A549 (cell line): Measurements from ENCODE around the gene CEACAM1. TPM values are rescaled to one million over a fixed set of nuclear protein-coding genes. Genes with fewer than 3 reads are reported as not detected.

Experiments used
- ATAC-seq, 2 experiments: fragments of 200-7000 bp in 1 of 2; fragments of >200 bp in 1 of 2; cut with Nextera tagmentation in 1 of 2; cut with Tn5 transposase in 1 of 2; 3 replicates each; pipeline versions ENCODE4 v1.8.0 to v1.9.1; 2018 to 2020; ENCODE audit warnings: mild to moderate bottlenecking in 1 of 2, moderate library complexity in 1 of 2
- CTCF ChIA-PET: fragments of 300-600 bp; sonication (Branson Sonifier 250); formaldehyde crosslinking; extraction: SDS; loops from one replicate; lab custom pipeline; 2021; ENCODE audit warnings: antibody characterized with exemption, inconsistent platforms; lab: Yijun Ruan, JAX
- POLR2A ChIA-PET: fragments of 350-600 bp; formaldehyde crosslinking; extraction: SDS; loops from one replicate; lab custom pipeline; 2021; ENCODE audit warnings: antibody characterized with exemption, inconsistent platforms; lab: Yijun Ruan, JAX
- DNase-seq, 2 experiments: peaks; one replicate each; pipeline versions ENCODE4 v3.0.0 to v3.0.0-alpha.2; 2011 to 2016; ENCODE audit warnings: low read depth in 1 of 2, low spot score in 1 of 2
- FAIRE-seq: peaks from 2 replicates; lab custom pipeline; 2011; peaks lifted over from hg19 to GRCh38; lab: Jason Lieb, UNC
- H3K27ac ChIP-seq, 2 experiments: fragments of >200 bp; sonication (Bioruptor Twin); formaldehyde crosslinking; 3 replicates each; pipeline ENCODE4 v1.5.1; 2016 to 2017
- H3K4me1 ChIP-seq: fragments of >200 bp; sonication (Bioruptor Twin); formaldehyde crosslinking; 3 replicates; pipeline ENCODE4 v1.6.1; 2016
- H3K4me2 ChIP-seq: fragments of >200 bp; sonication (Bioruptor Twin); formaldehyde crosslinking; 3 replicates; pipeline ENCODE4 v1.6.1; 2016
- H3K4me3 ChIP-seq: fragments of >200 bp; sonication (Bioruptor Twin); formaldehyde crosslinking; 3 replicates; pipeline ENCODE4 v1.5.1; 2016
- H3K9me3 ChIP-seq: fragments of >200 bp; sonication (Bioruptor Twin); formaldehyde crosslinking; 3 replicates; pipeline ENCODE4 v1.6.1; 2016
- BHLHE40 ChIP-seq: IDR thresholded peaks from 2 replicates; pipeline ENCODE4 v1.6.1; 2012; ENCODE audit warnings: low read depth, low read length, inconsistent platforms
- CHD2 ChIP-seq: fragments of 150-350 bp; IDR thresholded peaks from 2 replicates; pipeline ENCODE4 v1.6.1; 2014; ENCODE audit warnings: low read length; ENCODE audit not compliant: partially characterized antibody
- EHF ChIP-seq: fragments of 250-450 bp; sonication (Bioruptor Pico); IDR thresholded peaks from 2 replicates; pipeline ENCODE4 v1.5.0; 2020; ENCODE audit warnings: mild to moderate bottlenecking
- EHMT2 ChIP-seq: fragments of 200-600 bp; sonication (generic); IDR thresholded peaks from 2 replicates; pipeline ENCODE4 v1.6.1; 2016; ENCODE audit warnings: antibody characterized with exemption, low read depth, mild to moderate bottlenecking, moderate library complexity
- EP300 ChIP-seq, 2 experiments: fragments of >200 bp; sonication (Bioruptor Twin); formaldehyde crosslinking; IDR thresholded peaks; 2 replicates in 1 of 2; 3 replicates in 1 of 2; pipeline ENCODE4 v1.6.1; 2016 to 2017
- FOSB ChIP-seq: fragments of 250-450 bp; sonication (Bioruptor Pico); IDR thresholded peaks from 2 replicates; pipeline ENCODE4 v1.5.0; 2020; ENCODE audit warnings: mild to moderate bottlenecking, moderate library complexity
- FOSL2 ChIP-seq, 2 experiments: fragments of 450-650 bp in 1 of 2; fragments of >200 bp in 1 of 2; sonication (Bioruptor Twin) in 1 of 2; formaldehyde crosslinking; IDR thresholded peaks; 2 replicates each; pipeline versions ENCODE4 v1.5.0 to v1.6.1; 2016 to 2020; ENCODE audit warnings: mild to moderate bottlenecking in 1 of 2, moderate library complexity in 1 of 2
- FOXS1 ChIP-seq: fragments of 250-450 bp; sonication (Bioruptor Pico); IDR thresholded peaks from 2 replicates; pipeline ENCODE4 v1.5.0; 2020; ENCODE audit warnings: mild to moderate bottlenecking, moderate library complexity
- KDM1A ChIP-seq: fragments of 200-600 bp; sonication (generic); IDR thresholded peaks from 2 replicates; pipeline ENCODE4 v1.6.1; 2016; ENCODE audit warnings: low read depth, mild to moderate bottlenecking
- KDM5A ChIP-seq: fragments of 200-600 bp; sonication (generic); IDR thresholded peaks from 2 replicates; pipeline ENCODE4 v1.6.1; 2016; ENCODE audit warnings: antibody characterized with exemption, mild to moderate bottlenecking
- NR3C1 ChIP-seq: fragments of >200 bp; sonication (Bioruptor Twin); formaldehyde crosslinking; IDR thresholded peaks from 3 replicates; pipeline ENCODE4 v1.6.1; 2017
- PHF8 ChIP-seq: fragments of 200-600 bp; sonication (generic); IDR thresholded peaks from 2 replicates; pipeline ENCODE4 v1.6.1; 2016; ENCODE audit warnings: low read depth, mild to moderate bottlenecking, antibody characterized with exemption, moderate library complexity, borderline replicate concordance
- RAD21 ChIP-seq, 2 experiments: fragments of >200 bp in 1 of 2; sonication (Bioruptor Twin) in 1 of 2; formaldehyde crosslinking in 1 of 2; IDR thresholded peaks in 1 of 2; conservative IDR thresholded peaks in 1 of 2; 2 replicates in 1 of 2; 3 replicates in 1 of 2; pipeline ENCODE4 v1.6.1; 2012 to 2018; ENCODE audit warnings: inconsistent platforms in 1 of 2
- RNF2 ChIP-seq: fragments of 200-600 bp; sonication (generic); IDR thresholded peaks from 2 replicates; pipeline ENCODE4 v1.6.1; 2016; ENCODE audit warnings: low read depth, mild to moderate bottlenecking, antibody characterized with exemption, moderate library complexity, borderline replicate concordance
- TFCP2L1 ChIP-seq: fragments of 250-450 bp; sonication (Bioruptor Pico); IDR thresholded peaks from 2 replicates; pipeline ENCODE4 v1.5.0; 2021; ENCODE audit warnings: mild to moderate bottlenecking
- TP53 ChIP-seq: fragments of 250-450 bp; sonication (Bioruptor Pico); IDR thresholded peaks from 2 replicates; pipeline ENCODE4 v1.5.0; 2021; ENCODE audit warnings: mild to moderate bottlenecking, moderate library complexity
- ZC3H11A ChIP-seq: fragments of 450-650 bp; IDR thresholded peaks from 2 replicates; pipeline ENCODE4 v1.6.1; 2014; ENCODE audit warnings: antibody characterized with exemption, mild to moderate bottlenecking
- ZFP36 ChIP-seq: fragments of 450-650 bp; IDR thresholded peaks from 2 replicates; pipeline ENCODE4 v1.6.1; 2014; ENCODE audit warnings: borderline replicate concordance; ENCODE audit not compliant: partially characterized antibody
- ZSCAN20 ChIP-seq: fragments of 250-450 bp; sonication (Bioruptor Pico); IDR thresholded peaks from 2 replicates; pipeline ENCODE4 v1.8.0; 2022; ENCODE audit warnings: mild to moderate bottlenecking, moderate library complexity
- WGBS: methylation state at CpG from one replicate; pipeline ENCODE4 v1.1.6; 2017; ENCODE audit errors: missing lambda C conversion rate; 5-methylcytosine and 5-hydroxymethylcytosine counted together
- polyA plus RNA-seq, 4 experiments: library from polyadenylated mRNA; depleted of rRNA in 3 of 4; stranded (reverse); fragments of >200 nt; fragmentation: RNase III in 1 of 4; extraction: RNeasy Plus Mini Kit Qiagen cat#74134 plus additional on column Dnase treatment in 1 of 4; gene quantifications; 2 replicates in 3 of 4; 3 replicates in 1 of 4; pipeline ENCODE4 v1.2.3, GENCODE V29; 2011 to 2017
- TF ChIP-seq, protein P1 (sequence below): fragments of 450-650 bp; IDR thresholded peaks from 2 replicates; pipeline ENCODE4 v1.6.1; 2014; ENCODE audit warnings: antibody characterized with exemption
- TF ChIP-seq, protein P2 (sequence below): fragments of >200 bp; sonication (Bioruptor Twin); formaldehyde crosslinking; IDR thresholded peaks from 3 replicates; pipeline ENCODE4 v1.6.1; 2016
- TF ChIP-seq, protein P3 (sequence below): IDR thresholded peaks from 2 replicates; pipeline ENCODE4 v1.6.1; 2012
- TF ChIP-seq, protein P4 (sequence below): fragments of >200 bp; sonication (Bioruptor Twin); formaldehyde crosslinking; IDR thresholded peaks from 3 replicates; pipeline ENCODE4 v1.5.1; 2016
- TF ChIP-seq, protein P5 (sequence below): IDR thresholded peaks from 2 replicates; pipeline ENCODE4 v1.6.1; 2012
- TF ChIP-seq, protein P6 (sequence below): IDR thresholded peaks from 2 replicates; pipeline ENCODE4 v1.6.1; 2012; ENCODE audit warnings: low read depth, borderline replicate concordance
- TF ChIP-seq, protein P7 (sequence below): fragments of 250-450 bp; sonication (Bioruptor Pico); IDR thresholded peaks from 2 replicates; pipeline ENCODE4 v1.5.0; 2020; ENCODE audit warnings: low read depth, mild to moderate bottlenecking, moderate library complexity
- TF ChIP-seq, protein P8 (sequence below): fragments of 250-450 bp; sonication (Bioruptor Pico); IDR thresholded peaks from 2 replicates; pipeline ENCODE4 v1.5.0; 2021; ENCODE audit warnings: mild to moderate bottlenecking, moderate library complexity, borderline replicate concordance
- TF ChIP-seq, protein P9 (sequence below): fragments of >200 bp; sonication (Bioruptor Twin); formaldehyde crosslinking; IDR thresholded peaks from 2 replicates; pipeline ENCODE4 v1.6.1; 2016

CEACAM1 gene
- polyA plus RNA-seq, 2 of the 4 experiments (the other 2 are of a cell fraction) = 0.52 to 8.9 TPM

DNA sequence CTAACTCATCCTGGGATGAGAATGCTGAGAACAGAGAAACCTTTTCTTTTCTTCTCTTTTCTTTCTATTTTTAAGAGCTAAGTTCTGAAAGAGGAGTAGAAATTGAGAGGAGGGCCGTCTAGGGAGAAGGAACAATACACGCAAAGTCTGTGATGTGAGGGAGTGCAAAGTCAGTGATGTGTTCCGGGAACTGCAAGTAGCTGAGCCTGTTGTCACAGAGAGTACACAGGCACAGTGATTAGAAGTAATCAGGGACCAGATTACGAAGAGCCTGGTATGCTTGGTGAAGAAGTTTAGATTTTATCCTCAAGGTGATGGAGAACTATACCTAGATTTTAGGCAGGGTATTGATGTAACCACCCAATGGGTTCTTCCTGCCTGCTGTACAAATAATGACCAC, 53.5 kb downstream of the CEACAM1 start:
- TF ChIP-seq ZC3H11A (no peak), PHF8 (no peak), ZSCAN20 (CRISPR knock-in tag) (no peak), BHLHE40 (no peak), ZFP36 (no peak), FOSL2 (IDR thresholded peaks at IDR 0.05) (no peak), FOSL2 (CRISPR knock-in tag; IDR thresholded peaks at IDR 0.05) (no peak), KDM5A (no peak), CHD2 (no peak), EHMT2 (no peak), RAD21 (conservative IDR thresholded peaks at IDR 0.05 in 1 of 2, IDR thresholded peaks at IDR 0.05 in 1 of 2) (no peak), FOSB (no peak), KDM1A (no peak), TP53 (no peak), EP300 (IDR thresholded peaks at IDR 0.05) (no peak)
- TF ChIP-seq, protein P1, sequence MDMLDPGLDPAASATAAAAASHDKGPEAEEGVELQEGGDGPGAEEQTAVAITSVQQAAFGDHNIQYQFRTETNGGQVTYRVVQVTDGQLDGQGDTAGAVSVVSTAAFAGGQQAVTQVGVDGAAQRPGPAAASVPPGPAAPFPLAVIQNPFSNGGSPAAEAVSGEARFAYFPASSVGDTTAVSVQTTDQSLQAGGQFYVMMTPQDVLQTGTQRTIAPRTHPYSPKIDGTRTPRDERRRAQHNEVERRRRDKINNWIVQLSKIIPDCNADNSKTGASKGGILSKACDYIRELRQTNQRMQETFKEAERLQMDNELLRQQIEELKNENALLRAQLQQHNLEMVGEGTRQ = no peak
- TF ChIP-seq, protein P2, sequence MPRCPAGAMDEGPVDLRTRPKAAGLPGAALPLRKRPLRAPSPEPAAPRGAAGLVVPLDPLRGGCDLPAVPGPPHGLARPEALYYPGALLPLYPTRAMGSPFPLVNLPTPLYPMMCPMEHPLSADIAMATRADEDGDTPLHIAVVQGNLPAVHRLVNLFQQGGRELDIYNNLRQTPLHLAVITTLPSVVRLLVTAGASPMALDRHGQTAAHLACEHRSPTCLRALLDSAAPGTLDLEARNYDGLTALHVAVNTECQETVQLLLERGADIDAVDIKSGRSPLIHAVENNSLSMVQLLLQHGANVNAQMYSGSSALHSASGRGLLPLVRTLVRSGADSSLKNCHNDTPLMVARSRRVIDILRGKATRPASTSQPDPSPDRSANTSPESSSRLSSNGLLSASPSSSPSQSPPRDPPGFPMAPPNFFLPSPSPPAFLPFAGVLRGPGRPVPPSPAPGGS = no peak
- TF ChIP-seq, protein P3, sequence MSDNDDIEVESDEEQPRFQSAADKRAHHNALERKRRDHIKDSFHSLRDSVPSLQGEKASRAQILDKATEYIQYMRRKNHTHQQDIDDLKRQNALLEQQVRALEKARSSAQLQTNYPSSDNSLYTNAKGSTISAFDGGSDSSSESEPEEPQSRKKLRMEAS = no peak
- TF ChIP-seq, protein P4, sequence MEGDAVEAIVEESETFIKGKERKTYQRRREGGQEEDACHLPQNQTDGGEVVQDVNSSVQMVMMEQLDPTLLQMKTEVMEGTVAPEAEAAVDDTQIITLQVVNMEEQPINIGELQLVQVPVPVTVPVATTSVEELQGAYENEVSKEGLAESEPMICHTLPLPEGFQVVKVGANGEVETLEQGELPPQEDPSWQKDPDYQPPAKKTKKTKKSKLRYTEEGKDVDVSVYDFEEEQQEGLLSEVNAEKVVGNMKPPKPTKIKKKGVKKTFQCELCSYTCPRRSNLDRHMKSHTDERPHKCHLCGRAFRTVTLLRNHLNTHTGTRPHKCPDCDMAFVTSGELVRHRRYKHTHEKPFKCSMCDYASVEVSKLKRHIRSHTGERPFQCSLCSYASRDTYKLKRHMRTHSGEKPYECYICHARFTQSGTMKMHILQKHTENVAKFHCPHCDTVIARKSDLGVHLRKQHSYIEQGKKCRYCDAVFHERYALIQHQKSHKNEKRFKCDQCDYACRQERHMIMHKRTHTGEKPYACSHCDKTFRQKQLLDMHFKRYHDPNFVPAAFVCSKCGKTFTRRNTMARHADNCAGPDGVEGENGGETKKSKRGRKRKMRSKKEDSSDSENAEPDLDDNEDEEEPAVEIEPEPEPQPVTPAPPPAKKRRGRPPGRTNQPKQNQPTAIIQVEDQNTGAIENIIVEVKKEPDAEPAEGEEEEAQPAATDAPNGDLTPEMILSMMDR = no peak
- TF ChIP-seq, protein P5, sequence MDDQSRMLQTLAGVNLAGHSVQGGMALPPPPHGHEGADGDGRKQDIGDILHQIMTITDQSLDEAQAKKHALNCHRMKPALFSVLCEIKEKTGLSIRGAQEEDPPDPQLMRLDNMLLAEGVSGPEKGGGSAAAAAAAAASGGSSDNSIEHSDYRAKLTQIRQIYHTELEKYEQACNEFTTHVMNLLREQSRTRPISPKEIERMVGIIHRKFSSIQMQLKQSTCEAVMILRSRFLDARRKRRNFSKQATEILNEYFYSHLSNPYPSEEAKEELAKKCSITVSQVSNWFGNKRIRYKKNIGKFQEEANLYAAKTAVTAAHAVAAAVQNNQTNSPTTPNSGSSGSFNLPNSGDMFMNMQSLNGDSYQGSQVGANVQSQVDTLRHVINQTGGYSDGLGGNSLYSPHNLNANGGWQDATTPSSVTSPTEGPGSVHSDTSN = no peak
- TF ChIP-seq, protein P6, sequence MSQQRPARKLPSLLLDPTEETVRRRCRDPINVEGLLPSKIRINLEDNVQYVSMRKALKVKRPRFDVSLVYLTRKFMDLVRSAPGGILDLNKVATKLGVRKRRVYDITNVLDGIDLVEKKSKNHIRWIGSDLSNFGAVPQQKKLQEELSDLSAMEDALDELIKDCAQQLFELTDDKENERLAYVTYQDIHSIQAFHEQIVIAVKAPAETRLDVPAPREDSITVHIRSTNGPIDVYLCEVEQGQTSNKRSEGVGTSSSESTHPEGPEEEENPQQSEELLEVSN = no peak
- FAIRE-seq (no peak), DNase-seq (no peak), ATAC-seq (no peak)
- no peak overlapping the region for H3K27ac ChIP-seq
- no peak overlapping the region for H3K4me2 ChIP-seq
- no peaks in the 10 kb centered on the region for H3K9me3 ChIP-seq
- peaks cover 12% of the 10 kb centered on the region for H3K4me1 ChIP-seq
- ChIA-PET CTCF (interaction anchor here (1.1 to 8.1 kb wide), 11 partner anchors 9 to 122 kb away, joined by 3 to 92 read pairs (median 8); partner anchors contain the start of gene CXCL17), POLR2A (interaction anchor here (0.7 to 1.4 kb wide), 2 partner anchors 8 to 36 kb away, joined by 3 to 4 read pairs; no protein-coding TSS in a partner anchor)
- no peak overlapping the region for H3K4me3 ChIP-seq
- 69% methylated on average over 4 of the region's 4 CpGs for WGBS

DNA sequence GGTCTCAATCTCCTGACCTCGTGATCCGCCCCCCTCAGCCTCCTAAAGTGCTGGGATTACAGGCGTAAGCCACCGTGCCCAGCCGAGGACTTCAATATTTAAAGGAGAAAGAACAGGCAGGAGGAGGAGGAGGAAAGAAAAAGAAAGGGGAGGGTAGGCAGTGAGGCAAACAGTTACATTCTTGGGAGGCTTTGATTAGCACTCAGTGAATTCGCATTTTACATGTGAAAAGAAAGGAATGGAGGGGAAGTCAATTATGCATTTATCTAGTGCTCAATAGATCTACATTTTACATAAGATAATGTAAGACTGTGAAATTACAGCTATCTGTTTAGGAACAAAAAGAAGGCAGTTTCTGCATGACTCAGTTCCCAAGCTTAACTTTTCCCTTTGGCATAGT, 54.6 kb downstream of the CEACAM1 start:
- no peak for DNase-seq
- Histone ChIP-seq H3K4me3 (no peak overlapping the region), H3K27ac (no peak overlapping the region), H3K4me2 (no peak overlapping the region), H3K4me1 (peaks cover 21% of the 10 kb centered on the region), H3K9me3 (no peaks in the 10 kb centered on the region)
- ChIA-PET POLR2A (no interaction called here), CTCF (interaction anchor here (0.9 to 8.1 kb wide), 10 partner anchors 8 to 123 kb away, joined by 3 to 92 read pairs (median 9); partner anchors contain the start of gene CXCL17)
- peak; percentile 54 for FAIRE-seq
- 82% methylated on average over 6 of the region's 6 CpGs for WGBS
- ATAC-seq = no peak
- TF ChIP-seq ZSCAN20 (CRISPR knock-in tag) (no peak), BHLHE40 (no peak), ZC3H11A (no peak), TFCP2L1 (no peak), RNF2 (no peak), FOXS1 (CRISPR knock-in tag) (no peak), EHF (CRISPR knock-in tag) (no peak), NR3C1 (no peak)
- TF ChIP-seq, protein P3 = no peak
- TF ChIP-seq, protein P7, sequence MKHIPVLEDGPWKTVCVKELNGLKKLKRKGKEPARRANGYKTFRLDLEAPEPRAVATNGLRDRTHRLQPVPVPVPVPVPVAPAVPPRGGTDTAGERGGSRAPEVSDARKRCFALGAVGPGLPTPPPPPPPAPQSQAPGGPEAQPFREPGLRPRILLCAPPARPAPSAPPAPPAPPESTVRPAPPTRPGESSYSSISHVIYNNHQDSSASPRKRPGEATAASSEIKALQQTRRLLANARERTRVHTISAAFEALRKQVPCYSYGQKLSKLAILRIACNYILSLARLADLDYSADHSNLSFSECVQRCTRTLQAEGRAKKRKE (CRISPR knock-in tag) = no peak
- TF ChIP-seq, protein P8, sequence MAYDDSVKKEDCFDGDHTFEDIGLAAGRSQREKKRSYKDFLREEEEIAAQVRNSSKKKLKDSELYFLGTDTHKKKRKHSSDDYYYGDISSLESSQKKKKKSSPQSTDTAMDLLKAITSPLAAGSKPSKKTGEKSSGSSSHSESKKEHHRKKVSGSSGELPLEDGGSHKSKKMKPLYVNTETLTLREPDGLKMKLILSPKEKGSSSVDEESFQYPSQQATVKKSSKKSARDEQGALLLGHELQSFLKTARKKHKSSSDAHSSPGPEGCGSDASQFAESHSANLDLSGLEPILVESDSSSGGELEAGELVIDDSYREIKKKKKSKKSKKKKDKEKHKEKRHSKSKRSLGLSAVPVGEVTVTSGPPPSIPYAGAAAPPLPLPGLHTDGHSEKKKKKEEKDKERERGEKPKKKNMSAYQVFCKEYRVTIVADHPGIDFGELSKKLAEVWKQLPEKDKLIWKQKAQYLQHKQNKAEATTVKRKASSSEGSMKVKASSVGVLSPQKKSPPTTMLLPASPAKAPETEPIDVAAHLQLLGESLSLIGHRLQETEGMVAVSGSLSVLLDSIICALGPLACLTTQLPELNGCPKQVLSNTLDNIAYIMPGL (CRISPR knock-in tag) = no peak
- TF ChIP-seq, protein P9, sequence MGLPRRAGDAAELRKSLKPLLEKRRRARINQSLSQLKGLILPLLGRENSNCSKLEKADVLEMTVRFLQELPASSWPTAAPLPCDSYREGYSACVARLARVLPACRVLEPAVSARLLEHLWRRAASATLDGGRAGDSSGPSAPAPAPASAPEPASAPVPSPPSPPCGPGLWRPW = no peak
